Hematopoietic multipotent progenitor cell treated with erythropoietin and hydrocortisone succinate and interleukin-3 and kit ligand, for 8 days (in vitro differentiated cells): ENCODE results near the gene GRIN2A.

Source experiments
- DNase-seq: peaks from one replicate; pipeline ENCODE4 v3.0.0-alpha.2; 2015

The GRIN2A gene

GRCh38 chr16:10083301-10083700, 98.9 kb downstream of the GRIN2A start:
- no peak for DNase-seq

- no peak for DNase-seq
These were observed 100.9 kb downstream of the GRIN2A start for GRCh38 chr16:10081201-10081940.

GRCh38 chr16:10080051-10080772, 102.0 kb downstream of the GRIN2A start:
- DNase-seq = no peak

GRCh38 chr16:10078541-10078949, 103.7 kb downstream of the GRIN2A start:
- no peak for DNase-seq

GRCh38 chr16:10077861-10078260, 104.4 kb downstream of the GRIN2A start:
- no peak for DNase-seq

GRCh38 chr16:10076037-10076436, 106.2 kb downstream of the GRIN2A start:
- no peak for DNase-seq

DNA sequence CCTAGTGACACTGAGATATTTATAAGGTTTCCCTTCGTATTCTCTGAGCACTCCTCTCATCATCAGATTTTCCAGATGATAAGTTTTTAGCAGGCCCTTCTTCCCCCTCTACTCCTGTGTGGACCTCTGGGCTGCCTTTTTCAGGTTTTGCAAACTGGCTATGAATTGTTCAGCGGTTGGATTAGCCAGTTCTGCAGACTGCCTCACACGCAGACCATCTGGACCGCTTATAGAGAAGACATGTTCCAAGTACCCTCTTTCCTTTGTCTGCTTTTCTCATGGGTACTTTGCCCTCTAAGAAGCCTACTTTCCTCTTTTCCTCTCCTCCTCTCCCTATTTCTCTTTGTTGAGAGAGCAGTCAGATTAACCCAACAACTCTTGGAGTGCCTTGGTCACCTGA, 111.6 kb downstream of the GRIN2A start:
- DNase-seq = no peak

GRCh38 chr16:10069374-10069773, 112.9 kb downstream of the GRIN2A start:
- no peak for DNase-seq

GRCh38 chr16:10067835-10068234, 114.4 kb downstream of the GRIN2A start:
- DNase-seq = no peak

DNA sequence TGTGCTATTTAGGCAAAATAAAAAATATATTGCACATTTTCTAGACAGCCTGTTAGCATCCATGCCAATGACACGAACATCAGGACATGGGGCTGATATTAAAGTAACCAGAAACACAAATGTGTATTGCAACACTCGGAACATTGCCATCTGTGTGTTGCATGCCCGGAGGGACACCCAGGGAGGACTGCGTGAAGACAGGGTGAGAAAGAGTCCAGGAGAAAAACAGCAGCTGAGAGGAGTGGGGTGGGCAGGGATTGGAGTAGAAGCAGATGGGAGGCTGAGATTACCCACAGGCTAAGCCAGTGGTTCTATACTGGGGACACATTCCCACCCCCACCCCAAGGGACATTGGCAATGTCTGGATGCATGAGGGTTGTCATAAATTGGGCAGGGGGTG, 114.8 kb downstream of the GRIN2A start:
- no peak for DNase-seq

DNA sequence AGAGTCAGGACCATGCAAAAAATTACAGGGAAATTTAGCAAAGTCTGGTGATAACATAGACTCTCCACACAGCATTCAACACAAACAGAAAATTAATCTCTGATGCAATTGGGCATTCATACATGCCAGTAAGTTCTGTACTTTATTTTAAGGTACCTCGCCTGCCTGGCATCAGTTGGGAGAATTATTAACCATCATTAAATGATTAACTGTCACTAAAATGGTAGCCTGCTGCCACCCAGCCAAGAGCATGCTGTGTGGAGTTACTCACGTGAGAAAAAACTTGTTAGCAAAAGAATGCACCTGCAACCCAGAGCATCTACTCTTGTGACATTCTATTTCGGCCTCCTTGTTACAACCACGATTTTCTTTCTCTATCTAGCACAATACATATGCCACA, 117.2 kb downstream of the GRIN2A start:
- DNase-seq = no peak

DNA sequence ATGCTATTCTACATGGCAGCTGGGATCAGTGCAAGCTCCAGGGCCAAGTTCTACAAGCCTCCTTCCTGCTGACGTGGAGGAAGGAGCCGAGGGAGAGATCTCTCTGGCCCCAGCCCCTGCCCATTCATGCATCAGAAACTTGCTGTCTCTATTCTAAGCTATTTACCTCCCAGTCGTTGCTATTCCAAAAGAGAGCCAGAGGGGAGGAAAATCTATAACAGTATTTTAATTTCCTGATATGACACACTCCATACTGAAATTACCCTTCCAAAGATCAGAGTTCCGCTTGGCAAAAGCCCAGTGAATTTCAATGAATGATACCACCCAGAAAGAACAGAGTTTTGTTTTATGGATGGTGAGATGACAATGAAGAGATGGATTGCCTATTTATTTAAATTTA, 133.4 kb downstream of the GRIN2A start:
- no peak for DNase-seq

- no peak for DNase-seq
These were observed 136.3 kb downstream of the GRIN2A start for GRCh38 chr16:10045947-10046346.

DNA sequence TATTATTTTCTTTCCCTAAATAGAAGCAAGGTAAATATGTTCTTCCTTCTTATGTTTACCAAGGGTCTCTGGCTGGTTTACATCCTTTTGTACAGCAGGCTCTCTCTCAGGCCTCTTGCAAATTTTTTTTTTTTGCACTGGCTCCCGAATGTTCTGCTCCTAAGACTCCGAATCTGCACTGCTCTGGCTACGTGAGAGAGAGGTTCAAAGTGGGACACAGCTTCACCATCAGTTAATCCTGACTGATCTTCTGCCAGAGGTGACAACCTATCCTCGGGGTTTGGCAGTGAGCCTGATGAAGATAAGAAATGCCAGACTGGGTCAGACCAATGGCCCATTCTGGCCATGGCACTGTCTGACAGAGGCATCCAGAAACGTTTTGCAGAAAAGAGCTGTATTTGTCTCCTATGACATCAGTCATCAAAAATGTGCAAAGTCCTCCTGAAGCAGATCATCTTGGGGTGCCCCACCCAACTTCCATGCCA, 136.9 kb downstream of the GRIN2A start:
- DNase-seq = no peak

GRCh38 chr16:10040136-10041080, 141.8 kb downstream of the GRIN2A start:
- DNase-seq = no peak

DNA sequence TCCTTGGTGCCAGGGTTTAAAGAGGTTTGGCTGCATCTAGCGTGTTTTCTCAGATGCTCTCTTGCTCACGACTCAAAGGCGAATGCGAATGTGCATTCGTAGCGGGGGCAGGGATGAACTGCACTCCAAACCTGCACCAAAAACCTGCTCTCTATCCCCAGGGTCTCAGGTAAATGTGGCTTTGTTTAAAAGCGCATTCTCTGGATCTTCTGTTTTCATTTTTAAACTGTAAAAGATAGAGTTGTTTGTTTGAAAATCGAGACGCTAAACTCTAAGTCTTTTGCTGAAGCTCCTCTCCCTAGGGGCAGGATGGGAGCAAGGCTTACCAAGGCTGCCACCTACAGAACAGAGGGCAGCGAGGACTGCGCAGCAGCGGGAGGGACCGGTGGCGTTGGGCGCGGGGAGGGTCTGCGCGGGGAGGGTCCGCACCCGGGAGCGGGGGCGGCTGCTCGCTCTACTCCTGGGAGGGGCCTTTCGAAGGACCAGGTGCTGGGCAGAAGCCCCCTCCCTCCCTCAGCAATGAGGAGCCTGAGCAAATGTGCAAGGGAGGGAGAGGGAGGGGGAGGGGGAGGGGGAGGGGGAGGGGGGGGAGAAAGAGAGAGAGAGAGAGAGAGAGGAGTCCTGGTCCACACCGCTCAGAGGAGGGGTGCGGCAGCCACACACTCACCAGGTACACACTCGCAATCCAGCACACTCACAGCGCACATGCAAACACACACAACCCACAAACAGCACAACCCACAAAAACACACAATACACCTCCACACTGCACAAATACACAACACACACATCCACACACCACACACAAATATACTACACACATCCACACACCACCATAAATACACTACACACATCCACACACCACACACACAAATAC, 142.8 kb downstream of the GRIN2A start:
- DNase-seq = no peak

DNA sequence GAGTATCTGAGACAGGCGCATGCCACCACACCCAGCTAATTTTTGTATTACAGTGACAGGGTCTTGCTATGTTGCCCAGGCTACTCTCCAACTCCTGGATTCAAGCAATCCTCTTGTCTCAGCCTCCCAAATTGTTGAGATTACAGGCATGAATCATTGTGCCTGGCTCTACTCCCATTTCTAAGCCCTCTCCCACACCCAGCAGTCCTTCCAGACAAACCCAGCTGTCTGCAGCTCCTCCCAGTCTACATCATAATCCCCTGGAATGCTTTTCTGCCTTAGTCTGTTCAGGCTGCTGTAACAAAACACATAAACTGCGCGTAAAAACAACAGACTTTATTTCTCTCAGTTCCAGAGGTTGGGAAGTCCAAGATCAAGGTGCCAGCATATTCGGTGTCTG, 144.5 kb downstream of the GRIN2A start:
- no peak for DNase-seq

- DNase-seq = no peak
These were observed 145.3 kb downstream of the GRIN2A start for GRCh38 chr16:10036956-10037355.

DNA sequence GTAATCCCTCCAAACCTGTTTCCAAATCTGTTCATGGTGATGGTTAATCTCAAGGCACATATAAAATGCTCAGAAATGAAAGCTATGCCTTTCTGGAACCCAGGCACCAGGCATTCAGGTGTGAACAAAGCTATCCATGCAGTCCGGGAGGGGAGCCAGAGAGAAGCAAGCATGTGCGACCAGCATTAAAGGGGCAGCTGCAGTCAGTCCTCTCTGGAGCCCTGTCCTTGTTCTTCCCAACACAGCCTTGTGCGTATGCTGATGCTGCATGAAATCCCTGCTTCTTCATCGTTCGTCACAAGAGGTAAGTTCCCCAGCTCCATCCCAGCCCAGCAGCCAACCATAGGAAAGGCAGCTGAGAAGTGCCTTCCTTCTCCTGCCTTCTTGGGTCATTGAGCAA, 148.7 kb downstream of the GRIN2A start:
- no peak for DNase-seq

GRCh38 chr16:10031955-10032354, 150.3 kb downstream of the GRIN2A start:
- DNase-seq = no peak

DNA sequence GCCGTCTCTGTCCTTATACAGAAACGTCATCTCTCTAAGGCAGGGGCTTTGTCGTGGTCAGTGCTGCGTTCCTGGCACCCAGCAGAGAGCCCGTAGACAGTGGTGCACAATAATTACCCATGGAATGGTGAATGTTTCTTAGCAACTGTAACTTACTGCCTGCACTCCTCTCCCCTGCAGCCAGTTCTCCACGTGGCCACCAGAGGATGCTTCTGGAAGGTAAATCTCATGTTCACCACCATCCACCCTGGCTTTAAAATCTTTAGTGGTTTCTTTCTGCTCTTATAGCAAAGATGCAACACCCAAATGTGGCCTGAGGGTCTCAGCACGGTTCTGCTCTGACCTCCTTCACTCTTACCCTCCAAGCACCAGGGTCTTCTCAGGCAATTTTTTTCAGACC, 150.8 kb downstream of the GRIN2A start:
- no peak for DNase-seq

GRCh38 chr16:10028644-10029043, 153.6 kb downstream of the GRIN2A start:
- no peak for DNase-seq
